Left renal cortex interstitium (tissue), 4 donors: ENCODE results near the gene PCSK7. TPM values are rescaled to one million over a fixed set of nuclear protein-coding genes. Genes with fewer than 3 reads are reported as not detected.
"Not testable (repeated sequence)": the region's sequence is repeated elsewhere in the genome, so short reads cannot be mapped to it uniquely, and the experiment has no call there.

ENCODE experiments used
- DNase-seq, 4 donors: peaks; one replicate each; pipeline ENCODE4 v3.0.0-alpha.2; 2013; ENCODE audit warnings: low read depth in 4 of 4, low spot score in 2 of 4, missing footprints in 1 of 4
- polyA plus RNA-seq, 4 donors: library from polyadenylated mRNA; unstranded; fragments of 120-200 nt; gene quantifications; one replicate each; pipeline ENCODE4 v1.2.1, GENCODE V29; 2013; ENCODE audit not compliant: insufficient read length in 4 of 4

PCSK7 gene, protein sequence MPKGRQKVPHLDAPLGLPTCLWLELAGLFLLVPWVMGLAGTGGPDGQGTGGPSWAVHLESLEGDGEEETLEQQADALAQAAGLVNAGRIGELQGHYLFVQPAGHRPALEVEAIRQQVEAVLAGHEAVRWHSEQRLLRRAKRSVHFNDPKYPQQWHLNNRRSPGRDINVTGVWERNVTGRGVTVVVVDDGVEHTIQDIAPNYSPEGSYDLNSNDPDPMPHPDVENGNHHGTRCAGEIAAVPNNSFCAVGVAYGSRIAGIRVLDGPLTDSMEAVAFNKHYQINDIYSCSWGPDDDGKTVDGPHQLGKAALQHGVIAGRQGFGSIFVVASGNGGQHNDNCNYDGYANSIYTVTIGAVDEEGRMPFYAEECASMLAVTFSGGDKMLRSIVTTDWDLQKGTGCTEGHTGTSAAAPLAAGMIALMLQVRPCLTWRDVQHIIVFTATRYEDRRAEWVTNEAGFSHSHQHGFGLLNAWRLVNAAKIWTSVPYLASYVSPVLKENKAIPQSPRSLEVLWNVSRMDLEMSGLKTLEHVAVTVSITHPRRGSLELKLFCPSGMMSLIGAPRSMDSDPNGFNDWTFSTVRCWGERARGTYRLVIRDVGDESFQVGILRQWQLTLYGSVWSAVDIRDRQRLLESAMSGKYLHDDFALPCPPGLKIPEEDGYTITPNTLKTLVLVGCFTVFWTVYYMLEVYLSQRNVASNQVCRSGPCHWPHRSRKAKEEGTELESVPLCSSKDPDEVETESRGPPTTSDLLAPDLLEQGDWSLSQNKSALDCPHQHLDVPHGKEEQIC
- 10 to 100 TPM; 18.5 to 40.5 (median 29.3) TPM for polyA plus RNA-seq

DNA sequence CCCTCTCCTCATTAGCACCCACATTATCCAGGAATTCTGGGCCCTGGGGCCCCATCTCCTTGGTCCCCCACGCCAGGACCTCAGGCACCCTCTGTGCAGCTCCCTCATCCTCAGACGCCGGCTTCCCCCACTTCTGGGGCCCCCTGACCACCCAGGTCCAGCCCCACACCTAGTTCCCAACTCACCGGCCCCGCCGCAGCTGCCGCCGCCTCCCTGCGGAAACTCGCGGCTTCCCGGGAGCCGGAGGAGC lies at the start of gene PCSK7:
Gene PCSK7 (minus strand): TSS at position 232 of the 250 bp plus-strand sequence. CDS start 2,229 bp downstream, outside the sequence.
- DNase-seq: no peak

DNA sequence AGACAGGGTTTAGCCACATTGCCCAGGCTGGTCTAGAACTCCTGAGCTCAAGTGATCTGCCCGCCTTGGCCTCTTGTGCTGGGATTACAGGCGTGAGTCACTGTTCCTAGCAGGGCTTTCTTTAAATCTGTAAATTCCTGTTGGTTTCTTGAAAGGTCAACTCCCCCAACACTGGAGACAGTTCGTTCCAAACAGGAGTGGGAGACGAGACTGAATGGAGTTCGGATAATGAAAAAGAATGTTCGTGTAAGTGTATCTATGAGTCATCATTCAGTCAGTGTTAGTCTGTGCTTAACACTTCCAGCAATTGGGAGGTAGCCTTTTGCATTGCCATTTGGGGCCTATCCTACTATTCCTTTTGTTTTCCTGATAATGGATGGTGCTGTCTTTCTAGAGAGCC lies 49.3 kb upstream of the PCSK7 start:
- no peak for DNase-seq

DNA sequence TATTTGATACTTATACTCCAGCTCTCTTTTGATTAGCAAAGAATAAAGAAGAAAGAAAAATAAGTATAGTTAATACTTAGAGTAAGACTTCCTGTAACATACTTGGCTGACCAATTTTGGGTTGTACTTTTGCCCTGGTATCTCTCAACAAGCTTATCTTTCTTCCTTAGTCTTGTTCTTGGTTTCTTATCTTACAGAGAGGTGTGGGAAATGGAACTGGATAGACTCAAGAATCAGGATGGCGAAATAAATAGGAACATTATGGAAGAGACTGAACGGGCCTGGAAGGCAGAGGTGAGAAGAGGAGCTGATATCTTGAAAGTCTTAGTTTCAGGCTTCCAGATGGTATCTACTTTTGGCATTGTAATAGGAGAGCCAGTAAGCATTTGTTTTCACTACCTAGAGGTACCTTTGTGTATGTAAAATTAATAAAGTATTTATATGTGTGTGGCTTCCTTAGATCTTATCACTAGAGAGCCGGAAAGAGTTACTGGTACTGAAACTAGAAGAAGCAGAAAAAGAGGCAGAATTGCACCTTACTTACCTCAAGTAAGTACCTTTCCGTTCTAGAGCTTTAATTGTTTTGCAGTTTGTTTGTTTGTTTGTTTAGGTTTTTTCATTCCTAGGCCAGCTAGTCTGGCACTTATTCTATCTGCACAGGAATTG lies 48.0 kb upstream of the PCSK7 start:
- DNase-seq: no peak

DNA sequence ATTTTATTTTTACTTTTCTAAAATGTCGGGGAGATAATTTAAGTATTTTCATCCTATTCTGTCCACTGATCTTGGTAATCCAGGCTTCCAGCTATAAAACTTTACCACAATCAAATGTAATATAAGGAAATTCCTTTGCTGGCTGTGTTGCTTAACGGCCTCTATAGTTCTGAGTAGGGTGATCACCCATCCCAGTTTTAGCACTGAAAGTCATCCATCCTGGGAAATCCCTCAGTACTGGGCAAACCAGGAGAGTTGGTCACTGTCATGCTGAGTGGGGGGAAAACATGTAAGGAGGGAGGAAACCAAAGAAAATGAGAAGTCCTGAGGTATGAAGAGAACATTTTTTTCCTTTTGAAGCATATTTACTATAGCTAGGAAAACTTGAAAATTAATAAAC lies 46.5 kb upstream of the PCSK7 start:
- DNase-seq: no peak

DNA sequence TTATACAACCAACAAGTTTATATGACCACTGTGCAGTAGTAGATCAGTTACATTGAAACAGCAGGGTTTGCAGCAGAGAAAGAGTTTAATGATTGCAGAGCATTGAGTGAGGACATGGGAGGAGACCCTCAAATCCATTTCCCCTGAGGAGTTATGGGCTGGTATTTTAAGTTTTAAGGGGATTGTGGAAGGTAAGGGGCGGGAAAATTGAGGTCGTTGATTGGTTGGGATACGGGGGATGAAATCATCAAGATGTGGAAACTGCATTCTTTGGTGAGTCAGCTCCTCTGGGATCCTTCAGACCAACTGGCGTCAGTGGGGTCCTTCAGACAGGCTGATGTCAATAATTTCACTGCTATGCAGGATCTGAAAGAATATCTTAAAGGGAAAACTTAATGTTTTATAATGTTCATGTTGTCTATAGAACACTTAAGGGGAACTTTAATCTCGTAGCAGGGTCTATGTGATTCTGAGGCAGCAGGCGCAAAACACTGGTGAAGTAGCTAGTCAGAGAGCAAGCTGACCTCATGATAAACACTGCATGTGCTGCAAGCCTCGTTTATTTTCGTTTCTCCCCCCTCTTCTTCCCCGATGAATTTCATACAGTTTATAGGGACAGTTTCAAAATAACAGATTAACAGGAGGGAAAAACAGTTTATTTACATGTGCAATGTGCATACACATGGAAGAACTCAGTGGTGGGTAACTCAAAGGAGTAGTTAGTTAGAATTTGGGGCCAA lies 41.8 kb upstream of the PCSK7 start:
- DNase-seq: no peak

DNA sequence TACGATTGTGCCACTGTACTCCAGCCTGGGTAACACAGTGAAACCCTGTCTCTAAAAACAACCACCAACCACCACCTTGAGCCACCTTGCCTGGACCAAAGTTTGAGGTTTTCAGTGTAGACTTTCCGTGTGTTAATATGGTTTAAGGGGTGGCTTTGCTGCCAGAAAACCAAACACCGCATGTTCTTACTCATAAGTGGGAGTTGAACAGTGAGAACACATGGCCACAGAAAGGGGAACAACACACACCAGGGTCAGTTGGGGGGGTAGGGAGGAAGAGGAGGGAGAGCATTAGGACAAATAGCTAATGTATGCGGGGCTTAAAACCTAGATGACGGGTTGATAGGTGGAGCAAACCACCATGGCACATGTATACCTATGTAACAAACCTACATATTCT lies 40.3 kb upstream of the PCSK7 start:
- not testable (repeated sequence) for DNase-seq

DNA sequence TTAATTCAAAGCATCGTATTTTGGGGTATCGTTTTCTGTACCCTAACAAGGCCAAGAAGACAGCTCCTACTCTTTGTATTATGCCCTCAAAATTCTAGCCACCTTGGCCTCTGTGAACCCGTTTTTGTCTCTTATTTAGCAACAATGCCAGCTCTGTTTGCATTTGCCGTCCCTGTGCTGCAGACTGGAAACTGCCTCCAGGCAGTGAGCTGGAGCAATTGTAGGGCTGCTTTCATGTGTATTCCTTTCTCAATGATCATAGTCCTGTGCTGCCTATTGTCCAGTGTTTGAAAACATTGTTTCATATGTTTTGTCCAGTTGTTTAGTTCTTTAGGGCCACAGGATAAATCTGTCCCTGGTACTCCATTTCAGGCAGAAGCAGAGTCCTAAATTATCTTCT lies 39.3 kb upstream of the PCSK7 start:
- DNase-seq: no peak

DNA sequence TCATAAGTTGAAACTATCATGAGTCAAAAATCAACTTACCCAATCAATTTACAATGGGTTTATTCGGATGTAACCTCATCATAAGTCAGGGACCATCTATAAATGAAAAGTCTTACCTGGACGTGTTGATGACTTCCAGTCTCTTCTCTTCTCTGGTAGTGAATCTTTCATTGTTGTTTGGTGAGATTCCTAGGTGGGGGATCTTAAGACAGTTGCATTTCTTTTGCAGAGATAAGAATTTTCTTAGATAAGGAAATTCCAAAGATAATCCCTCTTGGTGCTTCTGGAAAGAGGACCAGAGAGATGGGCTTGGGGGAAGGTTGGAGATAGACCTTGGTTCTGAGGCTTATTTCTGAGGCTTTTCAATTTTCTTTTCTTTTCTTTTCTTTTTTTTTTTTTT lies 38.0 kb upstream of the PCSK7 start:
- DNase-seq: no peak

DNA sequence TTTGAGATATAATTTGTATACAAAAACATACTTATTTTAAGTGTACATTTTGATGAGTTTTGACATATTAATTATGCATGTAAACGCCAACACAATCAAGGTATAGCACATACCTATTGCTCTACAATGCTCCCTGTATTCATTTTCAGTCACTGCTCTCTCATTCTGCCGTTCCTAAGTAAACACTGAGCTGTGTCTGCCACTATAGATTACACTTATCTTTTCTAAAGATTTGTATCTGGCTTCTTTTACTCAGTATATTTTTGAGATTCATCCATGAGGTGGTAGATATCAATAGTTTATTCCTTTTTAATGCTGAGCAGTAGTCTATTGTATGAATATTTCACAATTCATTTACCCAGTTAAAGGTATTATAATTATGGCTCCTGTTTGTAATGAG lies 33.9 kb upstream of the PCSK7 start:
- no peak for DNase-seq

DNA sequence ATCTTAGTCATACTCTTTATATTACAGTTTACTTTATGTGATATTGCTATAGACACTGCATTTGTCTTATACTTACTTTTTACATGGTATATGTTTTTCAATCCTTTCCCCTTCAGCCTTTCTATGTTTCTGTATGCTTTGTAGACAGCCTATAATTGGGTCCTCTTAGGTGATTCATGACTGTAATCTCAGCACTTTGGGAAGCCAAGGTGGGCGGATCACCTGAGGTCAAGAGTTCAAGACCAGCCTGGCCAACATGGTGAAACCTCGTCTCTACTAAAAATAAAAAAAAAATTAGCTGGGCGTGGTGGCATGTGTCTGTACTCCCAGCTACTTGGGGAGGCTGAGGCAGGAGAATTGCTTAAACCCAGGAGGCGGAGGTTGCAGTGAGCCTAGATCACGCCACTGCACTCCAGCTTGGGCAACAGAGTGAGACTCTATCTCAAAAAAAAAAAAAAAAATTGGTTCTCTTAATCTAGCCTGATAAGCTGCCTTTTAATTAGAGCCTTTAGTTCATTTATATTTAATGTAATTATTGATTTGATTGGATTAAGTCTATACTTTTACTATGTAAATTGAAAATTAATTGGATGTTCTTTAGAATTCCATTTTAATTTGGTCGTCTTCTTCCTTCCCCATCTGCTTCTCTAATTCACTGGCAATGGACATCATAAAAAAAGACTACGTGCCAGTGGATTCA lies 32.9 kb upstream of the PCSK7 start:
- not testable (repeated sequence) for DNase-seq

DNA sequence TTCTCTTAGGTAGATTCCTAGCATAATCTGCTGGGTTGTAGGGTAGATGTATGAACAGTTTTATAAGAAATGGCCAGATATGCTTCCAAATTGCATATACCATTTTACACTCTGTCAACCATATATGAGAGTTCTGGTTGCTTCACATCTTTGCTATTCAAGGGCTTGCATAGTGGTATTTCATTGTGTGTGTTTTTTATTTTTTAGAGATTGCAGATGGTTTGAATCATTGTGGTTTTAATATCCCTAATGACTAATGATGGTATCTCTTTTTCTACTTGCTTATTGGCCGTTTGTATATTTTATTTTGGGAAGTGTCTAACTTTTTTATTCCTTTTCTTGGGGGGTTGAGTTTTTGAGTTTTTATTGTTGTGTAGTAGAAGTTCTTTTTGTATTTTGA lies 27.5 kb upstream of the PCSK7 start:
- no peak for DNase-seq

DNA sequence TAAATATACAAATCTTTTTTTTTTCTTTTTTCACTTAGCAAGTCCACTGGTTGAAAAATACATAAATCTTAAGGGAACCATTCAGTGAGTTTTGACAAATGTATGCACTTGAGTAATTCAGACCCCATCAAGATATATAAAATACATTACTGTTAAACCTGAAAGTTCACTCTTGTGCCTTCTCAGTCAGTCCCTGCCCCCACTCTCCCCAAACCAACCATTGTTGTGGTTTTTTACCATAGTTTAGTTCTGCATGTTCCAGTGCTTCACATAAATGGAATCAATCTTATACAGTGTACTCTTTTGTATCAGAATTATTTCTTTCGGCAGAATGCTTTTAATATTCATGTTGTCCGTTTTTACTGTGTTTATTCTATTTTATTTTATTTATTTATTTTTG lies 26.7 kb upstream of the PCSK7 start:
- DNase-seq: no peak

DNA sequence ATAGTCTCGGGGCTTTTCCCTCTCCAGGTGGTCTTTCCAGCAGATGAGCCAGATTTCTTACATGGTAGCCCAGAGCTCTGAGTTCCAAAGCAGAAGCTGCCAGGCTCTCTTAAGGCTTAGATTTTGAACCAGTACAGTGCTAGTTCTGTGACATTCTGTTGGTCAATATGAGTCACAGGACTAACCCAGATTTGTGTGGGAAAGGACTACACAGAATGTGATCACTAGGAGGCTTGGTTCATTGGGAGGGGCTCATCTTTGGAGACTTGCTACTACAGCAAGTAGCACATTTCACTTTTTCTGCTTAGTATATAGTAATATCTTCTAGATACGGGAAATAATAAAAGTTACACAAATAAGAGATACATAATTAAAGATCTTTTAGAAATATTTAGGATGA lies 24.7 kb upstream of the PCSK7 start:
- DNase-seq: no peak

DNA sequence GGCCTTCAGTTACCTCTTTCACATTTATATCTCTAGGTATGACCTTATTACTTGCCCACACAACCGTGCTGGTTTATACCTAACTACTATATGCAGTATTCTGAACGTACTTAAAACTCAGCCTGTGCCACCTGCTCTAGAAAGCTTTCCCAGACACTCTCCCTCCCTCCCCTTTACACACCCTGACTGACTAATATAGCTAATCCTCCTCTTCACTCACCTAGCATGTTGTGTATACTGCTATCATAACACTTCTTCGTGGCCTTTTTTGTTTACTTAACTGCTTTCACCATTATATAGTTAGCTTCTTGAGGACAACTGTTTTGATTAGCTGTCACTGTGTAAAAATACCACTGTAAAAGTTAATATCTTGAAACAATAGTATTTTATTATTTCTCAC lies 24.1 kb upstream of the PCSK7 start:
- no peak for DNase-seq

DNA sequence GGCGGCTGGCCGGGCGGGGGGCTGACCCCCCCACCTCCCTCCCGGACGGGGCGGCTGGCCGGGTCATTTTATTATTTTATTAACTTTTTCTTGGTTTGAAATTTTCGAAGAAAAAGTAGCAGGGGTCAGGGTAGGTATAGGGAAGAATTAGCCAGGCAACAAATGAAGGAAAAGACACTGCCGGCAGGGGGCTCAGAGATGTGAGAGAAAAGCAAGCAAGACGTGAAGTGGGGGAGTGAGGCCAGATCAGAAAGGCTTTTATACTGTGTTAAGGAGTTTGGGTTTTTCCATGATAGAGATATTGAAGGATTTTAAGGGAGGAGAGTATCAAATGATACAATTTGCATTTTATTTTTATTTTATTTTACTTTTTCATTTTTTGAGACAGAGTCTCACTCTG lies 19.6 kb upstream of the PCSK7 start:
- DNase-seq: no peak

DNA sequence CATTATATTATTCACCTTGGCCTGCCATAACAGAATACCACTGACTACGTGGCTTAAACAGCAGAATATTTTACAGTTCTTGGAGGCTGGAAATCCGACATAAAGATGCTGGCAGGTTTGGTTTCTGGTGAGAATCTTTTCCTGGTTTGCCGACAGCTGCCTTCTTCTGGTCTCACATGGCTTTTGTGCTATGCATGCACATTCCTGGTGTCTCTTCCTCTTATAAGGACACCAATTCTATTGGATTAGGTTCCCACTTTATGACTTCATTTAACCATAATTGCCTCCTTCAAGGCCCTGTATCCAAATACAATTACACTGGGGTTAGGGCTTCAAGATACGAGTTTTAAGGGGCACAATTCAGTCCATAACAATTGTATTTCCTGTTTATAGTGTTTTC lies 17.7 kb upstream of the PCSK7 start:
- DNase-seq: no peak

DNA sequence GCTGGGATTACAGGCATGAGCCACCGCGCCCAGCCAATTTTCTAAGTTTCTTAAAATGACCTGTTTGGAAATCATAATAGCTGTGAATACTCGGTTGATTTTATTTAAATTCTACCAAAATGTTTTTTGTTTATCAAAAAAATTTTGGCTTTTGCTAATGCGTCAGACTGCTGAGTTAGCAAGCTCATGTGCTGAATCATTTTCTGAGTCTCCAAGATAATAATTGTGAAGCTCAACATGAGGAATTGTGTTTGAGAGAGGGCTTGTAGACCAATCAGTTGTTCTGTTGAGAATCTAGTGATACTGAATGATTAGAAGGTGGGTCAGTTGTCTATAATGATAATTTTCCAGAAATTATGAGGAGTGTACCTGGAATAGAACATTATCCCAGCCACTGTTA lies 16.5 kb upstream of the PCSK7 start:
- DNase-seq: no peak

DNA sequence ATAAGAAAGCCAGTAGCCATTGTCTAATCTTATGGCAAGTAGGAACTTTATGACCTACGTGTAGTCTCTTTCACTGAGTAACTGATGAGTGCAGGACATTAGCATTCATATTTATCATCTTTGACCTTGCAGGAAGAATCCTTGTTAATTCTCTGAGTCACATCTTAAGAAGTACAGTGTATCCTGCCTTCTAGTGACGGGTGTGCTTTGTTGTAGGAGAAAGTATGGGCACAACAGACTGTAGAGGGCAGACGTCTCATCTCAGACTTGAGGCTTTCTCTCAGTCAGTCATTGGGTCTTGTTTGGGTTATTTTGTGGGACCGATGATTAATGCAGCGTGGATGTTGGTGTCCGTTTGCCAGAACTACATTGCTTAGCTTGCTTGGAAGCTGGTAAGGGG lies 7.4 kb upstream of the PCSK7 start:
- DNase-seq: no peak

DNA sequence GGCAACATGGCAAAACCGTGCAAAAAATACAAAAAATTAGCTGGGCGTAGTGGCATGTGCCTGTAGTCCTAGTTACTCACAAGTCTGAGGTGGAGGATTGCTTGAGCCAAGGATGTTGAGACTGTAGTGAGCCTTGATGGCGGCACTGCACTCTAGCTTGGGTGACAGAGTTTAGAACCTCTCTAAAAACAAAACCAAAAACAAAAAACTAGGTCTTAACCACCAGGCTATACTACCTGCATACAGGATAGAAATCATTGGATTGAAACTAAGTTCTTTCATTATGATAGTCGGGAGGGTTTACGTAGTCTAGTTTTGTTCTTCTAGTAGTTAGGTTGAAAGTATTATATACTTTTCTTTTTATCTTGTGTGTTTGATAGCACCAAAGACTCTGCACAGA lies 6.3 kb upstream of the PCSK7 start:
- no peak for DNase-seq

DNA sequence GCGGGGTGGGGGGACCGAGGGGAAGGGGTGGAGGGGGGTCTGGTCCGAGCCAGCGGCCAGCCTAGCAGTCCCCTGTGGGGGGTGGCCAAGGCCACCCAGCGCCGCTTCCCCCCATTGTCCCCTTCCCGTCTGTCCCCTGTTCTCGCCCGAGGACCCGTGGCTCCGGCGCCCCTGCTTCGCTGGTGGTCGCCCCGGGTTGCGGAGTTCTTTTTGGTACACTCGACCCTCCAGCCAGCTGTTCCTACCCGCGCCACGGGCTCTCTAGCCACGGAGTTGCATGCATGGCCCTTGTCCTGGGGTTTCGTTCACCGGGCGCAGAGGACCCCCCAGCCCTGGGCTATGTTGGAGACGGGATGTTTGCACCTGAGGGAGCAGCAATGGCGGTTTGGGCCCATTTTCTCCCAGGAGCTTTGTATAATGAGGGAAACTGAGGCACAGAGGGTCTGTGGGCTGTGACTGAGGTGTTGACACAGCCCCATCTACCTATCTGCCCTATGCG lies 1.1 kb upstream of the PCSK7 start:
- no peak for DNase-seq
